Stimulated activated naive CD8-positive, alpha-beta T cell treated with anti-CD3 and anti-CD28 coated beads, Interleukin-15, Interleukin-2, amounts not matched to agents 100 U/mL and 50 U/mL, for 24 hours (primary cell): Measurements from ENCODE around the gene OGFR.

Source experiments
- ATAC-seq: fragments of 150-1000 bp; cut with Tn5 transposase; one replicate; pipeline ENCODE4 v1.10.0; 2021
- DNase-seq: peaks from one replicate; pipeline ENCODE4 v3.0.0; 2021

Gene OGFR

GRCh38 chr20:62770111-62770910 is 34.3 kb upstream of the OGFR start:
- DNase-seq: no peak
- ATAC-seq: no peak

DNA sequence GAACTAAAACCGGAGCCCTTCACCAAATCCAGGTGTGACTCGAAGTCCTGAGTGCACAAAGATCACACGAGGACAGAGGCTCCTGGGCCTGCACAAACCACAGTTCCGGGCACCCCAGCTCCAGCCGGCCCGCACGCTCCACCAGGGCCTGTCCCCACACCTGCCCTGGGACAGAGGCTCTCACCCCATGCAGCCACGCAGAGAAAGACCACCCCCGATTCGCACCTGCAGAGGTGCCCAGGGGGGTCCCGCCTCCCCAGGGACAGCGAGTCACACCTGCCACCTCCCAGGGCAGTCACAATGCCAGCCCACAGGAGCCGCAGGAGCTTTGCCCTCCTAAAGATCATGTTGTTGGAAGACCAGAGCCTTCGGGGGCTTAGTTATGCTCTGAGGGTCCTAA is 33.7 kb upstream of the OGFR start:
- ATAC-seq (no peak), DNase-seq (no peak)

DNA sequence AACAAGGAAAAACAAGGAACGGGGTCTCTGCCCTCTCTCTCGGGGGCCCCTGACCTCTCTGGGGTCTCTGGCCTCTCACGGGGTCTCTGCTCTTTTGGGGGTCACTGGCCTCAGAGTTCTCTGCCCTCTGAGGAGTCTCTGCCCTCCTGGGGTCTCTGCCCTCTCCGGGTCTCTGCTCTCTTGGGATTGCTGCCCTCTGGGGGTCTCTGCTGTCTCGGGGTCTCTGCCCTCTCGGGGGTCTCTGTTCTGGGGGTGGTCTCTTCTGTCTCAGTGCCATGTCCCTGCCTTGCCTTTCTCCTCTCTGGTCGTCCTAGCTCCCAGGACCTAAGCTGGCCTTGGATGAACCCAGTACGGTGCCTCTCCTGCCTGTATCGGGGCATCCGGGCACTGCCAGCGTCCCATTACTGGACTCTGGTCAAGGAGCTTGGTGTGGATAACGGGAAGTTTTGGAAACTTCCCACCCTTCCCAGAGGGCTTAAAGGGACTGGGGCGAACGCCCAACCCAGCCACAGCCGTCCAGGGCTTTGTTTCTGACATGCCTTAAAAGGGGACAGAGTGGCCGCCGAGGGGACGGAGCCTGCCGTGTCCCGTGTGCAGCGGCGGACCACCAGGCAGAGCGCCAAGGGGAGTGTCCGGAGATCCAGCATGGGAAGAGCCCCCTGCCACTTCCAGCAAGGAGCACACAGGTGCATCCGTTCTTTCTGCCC is 33.1 kb upstream of the OGFR start:
- DNase-seq (no peak), ATAC-seq (no peak)

DNA sequence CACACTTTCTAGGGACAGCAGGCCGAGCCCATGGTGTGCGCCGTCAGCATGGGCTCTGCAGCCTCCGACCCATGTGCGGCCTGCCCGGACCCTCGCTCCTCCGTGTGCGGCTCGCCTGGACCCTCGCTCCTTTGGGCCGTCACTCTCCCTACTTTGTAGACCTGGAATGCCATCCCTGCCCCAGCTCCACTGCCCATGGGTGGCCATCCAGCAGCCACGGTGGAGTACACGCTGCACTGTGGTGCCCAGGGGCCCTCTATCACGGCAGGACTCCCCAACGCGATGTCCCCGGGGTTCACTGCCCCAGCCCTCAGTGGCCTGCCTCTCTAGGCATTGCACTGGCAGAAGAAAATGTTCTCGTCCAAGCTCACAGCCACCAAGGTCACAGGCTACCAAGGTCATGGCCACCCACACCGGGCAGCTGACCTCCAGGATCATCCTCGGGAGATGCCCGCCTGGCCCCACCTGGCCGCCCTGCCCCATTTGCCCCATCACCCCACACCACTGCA is 32.5 kb upstream of the OGFR start:
- ATAC-seq (no peak), DNase-seq (no peak)

GRCh38 chr20:62772619-62772989 is 32.0 kb upstream of the OGFR start:
- ATAC-seq: no peak
- no peak for DNase-seq

DNA sequence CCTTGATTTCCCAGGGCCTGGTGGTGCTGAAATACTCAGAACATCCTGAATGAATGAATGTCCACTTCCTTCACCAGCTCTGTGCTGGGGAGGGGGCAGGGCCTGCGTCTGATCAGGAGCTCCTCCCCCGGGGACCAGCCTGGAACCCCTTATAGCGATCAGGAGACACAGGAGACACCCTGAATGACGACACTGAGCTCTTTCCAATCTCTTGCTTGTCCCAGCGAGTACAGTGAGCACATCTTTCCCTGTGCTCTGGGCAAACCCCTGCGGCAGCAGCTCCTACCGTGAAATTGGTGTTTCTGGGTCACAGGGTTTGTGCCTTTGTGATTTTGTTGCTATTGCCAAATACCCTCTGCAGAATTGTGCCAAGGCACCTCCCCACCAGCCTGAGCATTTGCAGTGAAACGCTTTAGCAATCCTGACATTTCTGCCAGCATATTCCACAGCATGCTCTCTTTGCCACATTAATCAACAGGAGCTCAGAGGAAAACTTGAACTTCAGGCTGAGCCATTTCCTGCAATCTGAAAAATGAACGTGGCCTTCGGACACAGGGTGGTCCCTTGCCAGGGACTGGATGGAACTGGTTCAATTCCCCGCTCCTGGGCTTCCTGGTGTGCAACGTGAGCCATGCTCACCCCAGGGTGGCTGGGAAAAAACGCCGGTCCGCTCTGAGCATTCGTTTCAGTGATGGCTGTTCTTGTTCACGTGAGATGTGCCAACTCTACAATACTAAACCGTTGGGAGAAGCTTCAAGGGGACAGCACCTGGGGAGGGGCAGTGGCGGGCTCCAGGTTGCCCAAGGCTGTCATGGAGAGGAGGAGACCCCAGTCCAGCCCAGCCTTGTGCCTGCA is 31.4 kb upstream of the OGFR start:
- DNase-seq: no peak
- no peak for ATAC-seq

DNA sequence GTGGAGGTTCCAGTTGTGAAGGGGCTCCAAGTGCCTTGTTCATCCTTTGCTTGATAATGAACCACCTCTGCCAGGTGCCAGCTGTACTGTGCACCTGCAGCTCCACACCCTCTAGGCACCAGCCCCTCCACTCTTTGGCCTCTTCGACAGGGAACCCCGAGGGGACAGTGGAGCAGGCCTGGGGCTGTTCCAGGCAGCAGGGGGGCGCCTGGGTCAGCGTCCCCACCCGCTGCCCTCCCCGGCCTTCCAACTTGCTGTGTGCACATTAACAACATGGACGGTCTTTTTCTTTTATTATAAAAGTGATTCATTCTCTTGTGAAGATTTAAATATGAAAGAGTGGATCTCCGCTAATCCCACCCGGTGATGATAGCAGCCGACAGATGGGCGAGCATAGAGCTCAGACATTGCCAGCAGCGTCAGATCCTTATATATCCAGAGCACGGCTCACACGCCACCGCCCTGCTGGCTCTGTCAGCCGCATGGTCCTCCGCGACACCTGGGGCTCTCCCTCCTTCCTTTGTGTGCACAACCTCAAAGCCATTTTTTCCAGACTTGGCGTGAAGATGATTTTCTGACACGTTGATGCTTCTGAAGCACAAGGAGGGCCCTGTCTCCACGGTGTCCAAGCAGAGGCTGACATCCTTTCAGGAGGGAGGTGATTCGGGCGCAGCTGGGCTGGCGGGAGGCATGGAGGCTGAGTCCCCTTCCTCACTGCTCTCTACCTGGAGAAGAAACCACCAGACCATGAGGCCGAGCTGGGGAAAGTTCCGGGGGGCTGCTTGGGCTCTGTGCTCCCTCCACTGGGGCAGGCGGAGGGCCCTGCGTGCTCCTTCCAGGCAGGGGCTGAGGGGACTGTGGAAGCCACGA is 30.6 kb upstream of the OGFR start:
- ATAC-seq (no peak), DNase-seq (no peak)

- no peak for DNase-seq
- ATAC-seq: no peak
Measured at GRCh38 chr20:62774762-62775161, 29.9 kb upstream of the OGFR start.

- ATAC-seq (no peak), DNase-seq (no peak)
Measured at GRCh38 chr20:62775206-62775605, 29.4 kb upstream of the OGFR start.

DNA sequence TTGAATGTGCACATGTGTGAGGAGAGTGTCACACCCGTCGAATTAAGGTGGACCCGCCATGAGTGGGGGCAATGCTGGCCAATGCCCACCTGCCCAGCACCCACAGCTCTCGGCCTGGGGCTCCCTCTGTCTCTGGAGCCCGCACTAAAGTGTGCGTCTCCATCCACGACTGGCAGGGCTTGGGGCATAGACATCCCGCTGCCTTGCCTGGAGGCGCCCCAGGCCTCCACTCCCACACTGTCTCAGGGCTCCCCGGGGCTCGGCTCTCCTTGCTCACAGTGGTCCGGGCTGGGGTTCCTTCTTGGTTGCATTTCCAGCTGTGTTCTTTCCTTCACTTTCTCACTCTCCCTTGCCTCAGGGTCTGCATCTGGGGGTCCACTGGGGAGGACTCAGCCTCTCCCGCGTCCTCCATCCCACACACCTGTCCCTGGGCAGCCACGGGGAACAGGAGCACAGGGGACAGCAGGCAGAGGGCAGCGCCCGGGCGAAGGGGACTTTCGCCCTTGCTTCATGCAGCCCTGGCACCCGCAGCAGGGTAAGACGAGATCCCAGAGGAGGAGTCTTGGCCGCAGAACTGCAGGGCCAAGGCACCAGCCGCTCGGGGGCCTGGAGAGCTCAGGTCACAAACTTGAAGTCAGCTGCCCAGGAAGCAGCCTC is 28.5 kb upstream of the OGFR start:
- ATAC-seq (no peak), DNase-seq (no peak)

GRCh38 chr20:62776692-62777527 is 27.7 kb upstream of the OGFR start:
- peak; percentile 74 for ATAC-seq

DNA sequence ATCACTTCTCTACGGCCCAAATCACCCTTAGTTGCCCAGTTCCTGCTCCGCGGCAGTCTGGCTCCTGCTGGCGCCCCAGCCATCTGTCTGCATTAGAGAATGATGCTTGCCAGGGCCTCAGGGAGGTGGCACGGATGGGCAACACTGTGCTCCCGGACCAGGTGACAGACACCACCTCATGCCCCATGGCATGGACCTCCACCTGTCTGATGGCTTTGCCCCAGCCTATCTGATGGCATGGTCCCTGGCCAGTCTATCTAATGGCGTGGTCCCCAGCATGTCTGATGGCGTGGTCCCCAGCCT is 27.2 kb upstream of the OGFR start:
- ATAC-seq: no peak
- no peak for DNase-seq

More at GRCh38 chr20:62776692-62777527, 27.7 kb upstream of the OGFR start:
- peak; percentile 66 for DNase-seq

DNA sequence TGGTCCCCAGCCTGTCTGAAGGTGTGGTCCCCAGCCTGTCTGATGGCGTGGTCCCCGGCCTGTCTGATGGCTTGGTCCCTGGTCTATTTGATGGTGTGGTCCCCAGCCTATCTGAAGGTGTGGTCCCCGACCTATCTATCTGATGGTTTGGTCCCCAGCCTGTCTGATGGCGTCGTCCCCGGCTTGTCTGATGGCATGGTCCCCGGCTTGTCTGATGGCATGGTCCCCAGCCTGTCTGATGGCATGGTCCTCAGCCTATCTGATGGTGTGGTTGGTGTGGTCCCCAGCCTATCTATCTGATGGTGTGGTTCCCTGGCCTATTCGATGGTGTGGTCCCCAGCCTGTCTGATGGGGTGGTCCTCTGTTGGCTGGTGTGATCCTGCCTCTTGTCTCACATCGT is 26.6 kb upstream of the OGFR start:
- no peak for ATAC-seq
- DNase-seq: no peak

DNA sequence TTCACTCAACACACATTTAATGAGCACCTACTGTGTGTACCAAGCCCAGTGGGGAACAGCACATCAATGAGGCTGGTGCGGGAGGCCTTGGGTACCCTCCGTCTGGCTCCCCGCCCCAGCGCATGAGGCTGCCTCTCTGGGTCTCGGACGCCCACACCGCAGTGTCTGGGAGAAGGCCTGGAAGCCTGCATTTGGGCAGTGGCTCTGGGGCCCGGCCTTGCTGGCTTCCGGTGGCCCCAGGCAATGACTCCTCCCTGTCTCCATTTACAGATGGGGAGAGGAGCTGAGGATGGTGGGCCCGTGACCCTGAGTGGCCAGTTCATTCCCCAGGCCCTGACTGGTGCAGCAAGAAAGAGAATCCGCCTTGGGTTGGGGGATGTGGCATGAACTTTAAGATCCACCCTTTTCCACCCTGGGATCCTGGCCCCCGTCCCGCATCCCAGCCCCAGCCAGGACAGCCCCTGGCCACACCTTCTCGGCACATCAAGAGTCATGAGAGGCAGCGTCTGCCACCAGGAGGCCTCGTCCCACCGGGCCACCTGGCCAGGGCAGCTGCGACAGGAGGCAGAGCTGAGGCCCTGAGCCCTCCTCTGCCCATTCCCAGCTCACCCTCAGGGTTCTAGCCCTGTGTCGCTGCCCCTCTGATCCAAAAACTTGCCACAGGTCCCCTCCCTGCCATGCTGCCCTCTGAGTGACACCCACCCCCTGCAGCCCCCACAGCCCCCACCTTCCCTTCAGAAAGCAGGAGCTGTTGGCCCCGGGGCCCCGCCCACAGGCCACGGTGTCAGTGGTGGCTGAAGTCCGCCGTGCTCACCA is 25.8 kb upstream of the OGFR start:
- DNase-seq: no peak
- no peak for ATAC-seq

DNA sequence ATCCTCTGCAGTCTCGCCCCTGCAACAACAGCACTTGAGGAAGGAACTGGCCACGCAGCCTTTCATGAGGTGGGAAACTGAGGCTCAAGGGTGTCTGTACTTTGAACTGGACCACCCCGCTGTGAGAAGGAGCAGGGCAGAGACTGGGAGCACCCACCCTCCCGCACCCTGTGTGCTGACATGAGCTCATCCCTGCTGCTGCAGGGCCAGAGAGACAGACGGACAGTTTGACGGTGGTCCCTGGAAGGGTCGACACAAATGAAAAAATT is 25.3 kb upstream of the OGFR start:
- ATAC-seq (no peak), DNase-seq (no peak)

DNA sequence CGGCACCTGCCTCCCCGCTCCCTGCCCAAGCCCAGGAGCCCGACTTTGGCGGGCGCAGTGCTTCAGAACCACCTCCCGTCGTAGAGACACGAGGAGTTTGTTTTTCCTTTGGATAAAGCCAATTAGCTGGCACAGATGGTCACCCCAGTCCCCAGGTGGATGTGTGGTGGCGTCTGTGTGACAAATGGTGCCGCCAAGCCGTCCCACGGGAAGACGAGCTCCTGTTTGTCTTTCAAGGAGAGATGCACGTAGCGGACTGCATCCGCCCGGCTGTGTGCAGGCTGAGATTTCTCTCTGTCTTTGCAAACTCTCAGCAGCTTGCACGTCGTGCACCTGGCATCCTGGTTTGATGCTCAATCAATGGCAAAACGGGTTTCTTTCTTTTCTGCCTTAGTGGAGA is 24.4 kb upstream of the OGFR start:
- DNase-seq: no peak

GRCh38 chr20:62780696-62781095 is 23.9 kb upstream of the OGFR start:
- no peak for DNase-seq
- ATAC-seq: no peak

More for the DNA sequence above, 24.4 kb upstream of the OGFR start:
- no peak for ATAC-seq

DNA sequence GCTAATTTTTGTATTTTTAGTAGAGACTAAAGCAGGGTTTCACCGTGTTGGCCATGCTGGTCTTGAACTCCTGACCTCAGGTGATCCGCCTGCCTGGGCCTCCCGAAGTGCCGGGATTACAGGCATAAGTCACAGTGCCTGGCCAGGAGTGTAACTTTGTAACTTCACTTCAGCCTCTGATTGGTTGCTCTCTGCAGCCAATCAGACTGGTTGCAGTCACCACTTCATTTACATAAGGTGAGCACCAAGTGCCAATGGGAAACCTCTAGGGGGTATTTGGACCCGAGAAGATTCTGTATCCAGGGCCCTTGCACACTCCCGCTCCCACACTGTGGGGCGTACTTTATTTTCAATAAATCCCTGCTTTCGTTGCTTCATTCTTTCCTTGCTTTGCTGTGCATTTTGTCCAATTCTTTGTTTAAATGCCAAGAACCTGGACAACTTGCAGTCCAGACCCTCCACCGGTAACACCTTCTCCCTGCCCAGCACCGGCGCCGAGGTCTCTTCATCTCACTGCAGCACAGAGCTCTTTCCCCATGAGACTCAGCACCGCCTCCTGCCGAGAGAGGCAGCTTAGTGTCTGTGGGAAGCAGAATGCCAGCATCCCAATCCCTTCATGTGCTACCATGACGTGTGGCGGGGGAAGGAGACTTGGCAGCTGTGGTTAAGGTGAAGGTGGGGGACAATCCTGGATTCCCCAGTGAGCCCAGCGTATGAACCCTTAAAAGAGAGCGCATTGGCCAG is 22.3 kb upstream of the OGFR start:
- no peak for DNase-seq
- no peak for ATAC-seq

DNA sequence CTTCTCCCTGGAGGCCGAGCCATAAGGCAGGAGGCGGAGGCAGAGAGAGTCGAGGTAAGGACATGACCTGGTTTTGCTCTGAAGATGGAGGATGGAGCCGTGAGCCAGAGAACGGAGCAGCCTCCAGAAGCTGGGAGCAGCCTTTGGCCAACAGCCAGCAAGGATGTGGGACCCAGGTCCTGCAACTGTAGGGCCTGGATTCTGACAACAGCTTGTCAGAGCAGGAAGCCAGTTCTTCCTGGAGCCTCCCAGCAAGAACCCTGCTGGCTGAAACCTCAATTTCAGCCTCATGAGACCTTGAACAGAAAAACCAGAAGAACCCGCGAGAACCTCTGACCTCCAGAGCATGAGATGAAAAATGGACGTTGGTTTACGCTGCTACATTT is 21.7 kb upstream of the OGFR start:
- no peak for ATAC-seq
- DNase-seq: no peak
